Mesodermal cell (in vitro differentiated cells): ENCODE data around the gene FGGY.

Experiments used
- H3K27ac ChIP-seq: 2 replicates; pipeline ENCODE4 v1.7.0; 2013; ENCODE audit warnings: mild to moderate bottlenecking, low read depth, low read length, moderate library complexity; ENCODE audit not compliant: severe bottlenecking
- H3K36me3 ChIP-seq: 2 replicates; pipeline ENCODE4 v1.7.1; 2013; ENCODE audit warnings: mild to moderate bottlenecking, low read length, moderate library complexity; ENCODE audit not compliant: control insufficient read depth, insufficient read depth
- H3K4me1 ChIP-seq: one replicate; pipeline ENCODE4 v1.7.1; 2013; ENCODE audit warnings: mild to moderate bottlenecking, low read length; ENCODE audit not compliant: insufficient read depth, control insufficient read depth, poor library complexity, severe bottlenecking
- H3K4me3 ChIP-seq: 2 replicates; pipeline ENCODE4 v1.7.0; 2013; ENCODE audit warnings: low read length, control low read depth, mild to moderate bottlenecking; ENCODE audit not compliant: insufficient read depth, poor library complexity, severe bottlenecking; ENCODE audit errors: extremely low read depth
- H3K9me3 ChIP-seq: 2 replicates; pipeline ENCODE4 v1.7.1; 2013; ENCODE audit warnings: mild to moderate bottlenecking, low read length, moderate library complexity; ENCODE audit not compliant: control insufficient read depth
- WGBS, 2 experiments: methylation state at CpG; one replicate each; pipeline ENCODE4 v1.1.5; 2013; ENCODE audit warnings: missing lambda C conversion rate in 2 of 2; ENCODE audit not compliant: insufficient coverage in 2 of 2; 5-methylcytosine and 5-hydroxymethylcytosine counted together

The FGGY gene

GRCh38 chr1:59691261-59691660 is 394.4 kb downstream of the FGGY start:
- no peak overlapping the region for H3K27ac ChIP-seq
- no peaks in the 10 kb centered on the region for H3K4me1 ChIP-seq
- H3K4me3 ChIP-seq = no peak overlapping the region
- H3K9me3 ChIP-seq = no peaks in the 10 kb centered on the region
- no peaks in the 10 kb centered on the region for H3K36me3 ChIP-seq
- WGBS, 2 experiments = 74 to 89% methylated on average over 1 to 3 of the region's 4 CpGs

GRCh38 chr1:59692591-59692990 is 395.7 kb downstream of the FGGY start:
- WGBS, 2 experiments = 93% methylated on average over 3 of the region's 5 CpGs; no CpG with 5 or more reads in 1 of the 2 experiments
- Histone ChIP-seq H3K27ac (peak overlapping the region; percentile 29), H3K4me1 (no peaks in the 10 kb centered on the region), H3K4me3 (no peak overlapping the region), H3K9me3 (no peaks in the 10 kb centered on the region), H3K36me3 (no peaks in the 10 kb centered on the region)

- 91 to 93% methylated on average over 4 to 5 of the region's 5 CpGs for WGBS, 2 experiments
- Histone ChIP-seq H3K4me1 (peaks cover 2% of the 10 kb centered on the region), H3K36me3 (no peaks in the 10 kb centered on the region), H3K27ac (no peak overlapping the region), H3K9me3 (no peaks in the 10 kb centered on the region), H3K4me3 (no peak overlapping the region)
These were observed 396.5 kb downstream of the FGGY start for GRCh38 chr1:59693406-59693805.

- no peak overlapping the region for H3K4me3 ChIP-seq
- no peaks in the 10 kb centered on the region for H3K9me3 ChIP-seq
- H3K27ac ChIP-seq = no peak overlapping the region
- H3K4me1 ChIP-seq = peaks cover 5% of the 10 kb centered on the region
- WGBS, 2 experiments = 88 to 100% methylated on average over 3 to 4 of the region's 5 CpGs
- H3K36me3 ChIP-seq = no peaks in the 10 kb centered on the region
These were observed 398.4 kb downstream of the FGGY start for GRCh38 chr1:59695252-59695651.

- Histone ChIP-seq H3K27ac (no peak overlapping the region), H3K4me3 (no peak overlapping the region), H3K36me3 (no peaks in the 10 kb centered on the region), H3K9me3 (no peaks in the 10 kb centered on the region), H3K4me1 (peaks cover 5% of the 10 kb centered on the region)
- WGBS, 2 experiments = 94 to 96% methylated on average over 3 to 6 of the region's 8 CpGs
These were observed 399.7 kb downstream of the FGGY start for GRCh38 chr1:59696421-59697115.

- Histone ChIP-seq H3K36me3 (no peaks in the 10 kb centered on the region), H3K27ac (no peak overlapping the region), H3K9me3 (no peaks in the 10 kb centered on the region), H3K4me1 (peaks cover 5% of the 10 kb centered on the region), H3K4me3 (no peak overlapping the region)
- WGBS, 2 experiments = 76 to 80% methylated on average over 5 to 6 of the region's 8 CpGs
These were observed 400.4 kb downstream of the FGGY start for GRCh38 chr1:59697150-59697800.

- no peaks in the 10 kb centered on the region for H3K36me3 ChIP-seq
- no peak overlapping the region for H3K27ac ChIP-seq
- WGBS, 2 experiments = 39 to 50% methylated on average over 1 to 2 of the region's 4 CpGs
- no peaks in the 10 kb centered on the region for H3K9me3 ChIP-seq
- no peak overlapping the region for H3K4me3 ChIP-seq
- H3K4me1 ChIP-seq = peaks cover 5% of the 10 kb centered on the region
These were observed 401.5 kb downstream of the FGGY start for GRCh38 chr1:59698386-59698785.

GRCh38 chr1:59699227-59699847 is 402.4 kb downstream of the FGGY start:
- H3K27ac ChIP-seq = no peak overlapping the region
- H3K4me3 ChIP-seq = no peak overlapping the region
- H3K36me3 ChIP-seq = no peaks in the 10 kb centered on the region
- H3K9me3 ChIP-seq = no peaks in the 10 kb centered on the region
- H3K4me1 ChIP-seq = peaks cover 5% of the 10 kb centered on the region
- WGBS, 2 experiments = 0 to 100% methylated on average over 1 to 2 of the region's 5 CpGs

GRCh38 chr1:59701376-59701775 is 404.5 kb downstream of the FGGY start:
- WGBS, 2 experiments = 96 to 100% methylated on average over 3 of the region's 3 CpGs
- Histone ChIP-seq H3K4me1 (peaks cover 5% of the 10 kb centered on the region), H3K27ac (no peak overlapping the region), H3K9me3 (no peaks in the 10 kb centered on the region), H3K36me3 (no peaks in the 10 kb centered on the region), H3K4me3 (no peak overlapping the region)

- Histone ChIP-seq H3K4me1 (peaks cover 16% of the 10 kb centered on the region), H3K27ac (no peak overlapping the region), H3K36me3 (no peaks in the 10 kb centered on the region), H3K4me3 (no peak overlapping the region), H3K9me3 (no peaks in the 10 kb centered on the region)
- no CpG with 5 or more reads among the region's 1 CpG for WGBS, 2 experiments
These were observed 406.5 kb downstream of the FGGY start for GRCh38 chr1:59703226-59703917.
